C4-2B (cell line): Measurements from ENCODE around the gene VIL1.

Source experiments
- H3K27ac ChIP-seq: fragments of 450-650 bp; 2 replicates; pipeline ENCODE4 v1.5.1; 2017
- ZFX ChIP-seq: fragments of 450-650 bp; IDR thresholded peaks from 2 replicates; pipeline ENCODE4 v1.6.1; 2017
- TF ChIP-seq, protein P1 (sequence below): fragments of 450-650 bp; conservative IDR thresholded peaks from 2 replicates; pipeline ENCODE4 v1.5.1; 2017; ENCODE audit warnings: mild to moderate bottlenecking

VIL1 gene

DNA sequence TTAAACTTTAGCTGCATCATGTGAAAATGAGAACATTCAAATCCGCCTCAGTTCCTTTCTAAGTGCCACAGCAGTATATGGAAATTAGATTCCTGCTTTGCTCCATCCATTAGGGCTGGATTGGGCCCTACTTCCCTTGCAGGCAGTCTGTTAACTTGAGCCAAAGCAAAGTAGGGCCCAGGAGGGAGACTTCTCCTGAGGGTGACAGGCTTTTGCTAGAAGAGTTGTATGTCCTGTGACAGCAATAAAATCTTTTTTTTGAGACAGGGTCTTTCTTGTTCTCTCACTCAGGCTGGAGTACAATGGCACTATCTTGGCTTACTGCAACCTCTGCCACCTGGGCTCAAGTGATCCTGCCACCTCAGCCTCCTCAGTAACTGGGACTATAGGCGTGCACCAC lies 28.1 kb downstream of the VIL1 start:
- TF ChIP-seq ZFX = no peak
- TF ChIP-seq, protein P1, sequence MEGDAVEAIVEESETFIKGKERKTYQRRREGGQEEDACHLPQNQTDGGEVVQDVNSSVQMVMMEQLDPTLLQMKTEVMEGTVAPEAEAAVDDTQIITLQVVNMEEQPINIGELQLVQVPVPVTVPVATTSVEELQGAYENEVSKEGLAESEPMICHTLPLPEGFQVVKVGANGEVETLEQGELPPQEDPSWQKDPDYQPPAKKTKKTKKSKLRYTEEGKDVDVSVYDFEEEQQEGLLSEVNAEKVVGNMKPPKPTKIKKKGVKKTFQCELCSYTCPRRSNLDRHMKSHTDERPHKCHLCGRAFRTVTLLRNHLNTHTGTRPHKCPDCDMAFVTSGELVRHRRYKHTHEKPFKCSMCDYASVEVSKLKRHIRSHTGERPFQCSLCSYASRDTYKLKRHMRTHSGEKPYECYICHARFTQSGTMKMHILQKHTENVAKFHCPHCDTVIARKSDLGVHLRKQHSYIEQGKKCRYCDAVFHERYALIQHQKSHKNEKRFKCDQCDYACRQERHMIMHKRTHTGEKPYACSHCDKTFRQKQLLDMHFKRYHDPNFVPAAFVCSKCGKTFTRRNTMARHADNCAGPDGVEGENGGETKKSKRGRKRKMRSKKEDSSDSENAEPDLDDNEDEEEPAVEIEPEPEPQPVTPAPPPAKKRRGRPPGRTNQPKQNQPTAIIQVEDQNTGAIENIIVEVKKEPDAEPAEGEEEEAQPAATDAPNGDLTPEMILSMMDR = no peak
- H3K27ac ChIP-seq = peak overlapping the region; percentile 97

DNA sequence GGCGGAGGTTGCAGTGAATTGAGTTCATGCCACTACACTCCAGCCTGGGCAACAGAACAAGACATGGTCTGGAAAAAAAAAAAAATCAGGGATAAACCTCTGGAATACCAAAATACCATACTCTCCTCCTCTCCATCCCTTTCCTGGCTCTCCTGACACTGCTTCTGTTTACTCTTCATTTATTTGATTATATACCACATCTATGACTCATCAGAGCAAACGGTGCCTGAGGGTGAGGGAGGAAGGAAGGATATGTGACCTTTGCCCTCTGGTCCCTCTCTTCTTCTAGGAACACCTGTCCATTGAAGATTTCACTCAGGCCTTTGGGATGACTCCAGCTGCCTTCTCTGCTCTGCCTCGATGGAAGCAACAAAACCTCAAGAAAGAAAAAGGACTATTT lies 30.0 kb downstream of the VIL1 start:
- TF ChIP-seq, protein P1 = no peak
- peak overlapping the region; percentile 97 for H3K27ac ChIP-seq

DNA sequence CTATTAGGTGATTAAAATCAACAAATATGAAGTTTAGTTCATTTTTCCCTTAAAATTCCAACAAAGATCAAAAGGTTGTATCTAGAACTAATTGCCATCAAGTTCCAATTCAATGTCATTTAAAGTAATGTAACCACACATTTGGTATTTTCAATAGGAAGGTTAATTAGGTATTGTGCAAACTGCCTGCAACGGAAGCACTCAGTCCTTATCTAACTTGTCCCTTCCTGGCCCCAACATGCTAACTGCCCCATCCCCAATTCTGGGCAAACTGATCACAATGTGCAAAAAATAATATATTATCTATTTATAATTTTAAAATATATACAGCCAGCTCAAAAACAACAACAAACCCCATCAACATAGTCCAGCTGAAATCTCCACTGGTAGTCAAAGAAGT lies 33.2 kb downstream of the VIL1 start:
- TF ChIP-seq ZFX = no peak
- TF ChIP-seq, protein P1 = no peak
- no peak overlapping the region for H3K27ac ChIP-seq

DNA sequence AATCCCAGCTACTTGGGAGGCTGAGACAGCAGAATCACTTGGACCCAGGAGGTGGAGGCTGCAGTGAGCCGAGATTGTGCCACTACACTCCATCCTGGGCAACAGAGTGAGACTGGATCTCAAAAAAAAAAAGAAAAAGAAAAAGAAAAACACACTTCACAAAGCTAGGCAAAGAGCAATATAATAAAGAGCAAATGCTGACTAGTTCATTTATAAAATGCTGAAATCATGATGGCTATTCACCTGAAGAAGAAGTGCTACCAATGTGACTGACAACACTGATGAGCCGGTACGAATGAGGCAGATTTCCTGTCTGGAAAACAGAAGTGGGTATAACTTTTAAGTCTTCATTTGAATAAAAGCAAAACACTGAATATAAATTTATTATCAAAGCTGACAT lies 37.9 kb downstream of the VIL1 start:
- H3K27ac ChIP-seq = no peak overlapping the region
- TF ChIP-seq ZFX = no peak
- TF ChIP-seq, protein P1 = no peak

DNA sequence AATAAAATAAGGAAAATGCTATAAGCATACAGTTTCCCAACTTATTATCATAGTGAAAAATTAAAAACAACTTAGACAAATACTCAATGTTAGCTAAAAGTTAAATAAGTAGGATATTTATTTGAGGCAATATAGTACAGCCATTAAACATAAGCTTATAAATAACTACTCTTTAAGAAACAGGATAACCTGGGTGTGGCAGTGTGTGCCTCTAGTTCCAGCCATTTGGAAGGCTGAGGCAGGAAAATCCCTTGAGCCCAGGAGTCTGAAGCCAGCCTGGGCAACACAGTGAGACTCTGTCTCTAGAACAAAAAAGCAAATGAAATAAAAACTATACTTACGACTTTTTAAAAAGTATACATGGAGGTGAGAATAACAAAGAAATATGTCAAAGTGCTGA lies 39.7 kb downstream of the VIL1 start:
- no peak for TF ChIP-seq ZFX

DNA sequence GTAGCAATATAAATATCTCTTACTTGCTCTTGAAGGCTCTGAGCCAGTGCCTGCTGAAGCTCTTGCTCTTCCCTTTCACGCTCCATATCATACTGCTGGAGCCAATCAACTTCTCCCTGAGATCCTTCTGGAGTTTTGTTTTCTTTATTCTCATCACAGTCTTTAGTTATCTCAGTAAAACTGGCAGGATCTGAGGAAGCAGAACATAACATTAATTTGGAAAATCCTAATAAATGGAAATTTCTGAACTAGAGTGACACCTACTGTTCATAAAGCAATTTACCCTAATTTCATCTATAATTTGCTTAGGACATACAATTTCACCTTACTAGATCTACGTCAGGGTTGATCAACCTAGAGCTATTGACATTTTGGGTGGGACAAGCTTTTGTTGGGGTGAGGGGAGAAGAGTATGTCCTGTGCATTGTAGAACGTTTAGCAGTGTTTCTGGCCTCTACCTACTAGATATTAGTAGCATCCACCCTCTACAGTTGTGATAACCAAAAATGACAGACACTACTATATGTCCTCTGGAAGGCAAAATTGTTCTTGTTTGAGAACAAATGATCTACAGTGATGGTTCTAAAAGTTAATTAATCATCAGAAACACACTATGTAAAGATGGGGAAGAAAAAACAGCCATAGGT lies 47.2 kb downstream of the VIL1 start:
- TF ChIP-seq ZFX = no peak
- TF ChIP-seq, protein P1 = peak; percentile 66
- no peak overlapping the region for H3K27ac ChIP-seq

More for the DNA sequence above, 39.7 kb downstream of the VIL1 start:
- no peak overlapping the region for H3K27ac ChIP-seq

DNA sequence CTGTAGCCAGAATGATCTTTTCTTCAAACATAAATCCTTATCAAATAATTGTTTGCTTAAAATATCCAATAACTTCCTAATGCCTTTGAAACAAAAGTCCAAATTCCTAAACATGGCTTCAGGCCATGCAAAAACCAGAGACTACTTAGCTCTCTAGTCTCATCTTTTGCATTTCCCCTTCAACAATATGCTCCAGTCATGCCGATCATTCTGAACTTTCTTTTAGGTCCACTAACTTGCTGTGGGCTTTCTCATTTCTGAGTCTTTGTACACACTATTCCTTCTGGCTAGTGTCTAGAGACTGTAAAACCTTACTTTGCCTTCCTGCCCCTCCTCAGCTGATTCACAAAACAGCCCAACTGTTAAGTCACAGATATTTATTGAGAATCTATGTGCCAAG lies 51.5 kb downstream of the VIL1 start:
- TF ChIP-seq, protein P1 = no peak
- no peak for TF ChIP-seq ZFX
- H3K27ac ChIP-seq = no peak overlapping the region

DNA sequence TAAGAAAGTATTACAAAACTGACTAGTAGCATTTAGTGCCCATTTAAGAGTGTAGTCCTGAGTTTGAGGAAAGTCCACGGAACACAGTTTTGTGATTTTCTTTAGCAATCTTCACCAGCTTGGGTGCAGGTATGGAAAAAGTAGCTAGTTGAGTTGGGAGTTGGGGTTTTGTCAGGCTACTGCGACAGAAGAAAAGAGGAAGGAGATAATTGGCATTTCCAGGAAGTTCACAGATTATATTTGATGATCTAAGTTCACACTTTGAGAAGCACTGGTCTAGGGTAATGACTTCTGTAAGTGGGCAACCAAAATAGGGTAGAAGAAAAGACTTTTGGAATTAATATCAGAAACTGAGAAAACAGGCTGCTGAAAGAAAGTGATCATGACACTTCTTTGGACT lies 52.1 kb downstream of the VIL1 start:
- no peak overlapping the region for H3K27ac ChIP-seq
- TF ChIP-seq, protein P1 = no peak
- no peak for TF ChIP-seq ZFX
